Neural cell (in vitro differentiated cells): ENCODE measurements around the gene MACROD1. TPM values are rescaled to one million over a fixed set of nuclear protein-coding genes. Genes with fewer than 3 reads are reported as not detected.

Source experiments
- H2AFZ ChIP-seq: fragments of 200-600, 300-800 bp; sonication (generic), shearing (Covaris generic); 2 replicates; pipeline ENCODE4 v1.6.0; 2014; ENCODE audit warnings: low read depth, mild to moderate bottlenecking, antibody characterized with exemption, low read length, moderate library complexity
- H3F3A ChIP-seq: fragments of 200-600 bp; shearing (Covaris generic); 2 replicates; pipeline ENCODE4 v1.6.1; 2016; ENCODE audit warnings: mild to moderate bottlenecking, moderate library complexity, mixed read lengths, antibody characterized with exemption, low read length; ENCODE audit not compliant: insufficient read depth, poor library complexity, severe bottlenecking
- H3K27ac ChIP-seq: fragments of 200-600, 300-800 bp; sonication (generic), shearing (Covaris generic); 2 replicates; pipeline ENCODE4 v1.5.1; 2014; ENCODE audit warnings: mild to moderate bottlenecking, low read length, moderate library complexity
- H3K27me3 ChIP-seq: fragments of 300-800, 200-600 bp; sonication (generic), shearing (Covaris generic); 2 replicates; pipeline ENCODE4 v1.6.0; 2014; ENCODE audit warnings: mild to moderate bottlenecking, low read depth, low read length, moderate library complexity; ENCODE audit not compliant: insufficient read depth
- H3K36me3 ChIP-seq: fragments of 300-800, 200-600 bp; sonication (generic), shearing (Covaris generic); 2 replicates; pipeline ENCODE4 v1.5.1; 2014; ENCODE audit warnings: mild to moderate bottlenecking, antibody characterized with exemption, low read length, moderate library complexity; ENCODE audit not compliant: insufficient read depth
- H3K4me2 ChIP-seq: fragments of 300-800, 200-600 bp; sonication (generic), shearing (Covaris generic); 2 replicates; pipeline ENCODE4 v1.6.0; 2014; ENCODE audit warnings: mild to moderate bottlenecking, low read length
- H3K4me3 ChIP-seq: fragments of 300-800, 200-600 bp; sonication (generic), shearing (Covaris generic); 2 replicates; pipeline ENCODE4 v1.5.1; 2014; ENCODE audit warnings: mild to moderate bottlenecking, low read length, moderate library complexity
- H3K79me2 ChIP-seq: fragments of 200-600 bp; shearing (Covaris generic); replicated peaks from 2 replicates; pipeline ENCODE4 v1.6.0; 2014; ENCODE audit warnings: mild to moderate bottlenecking, low read length, moderate library complexity; ENCODE audit not compliant: insufficient read depth
- H3K9ac ChIP-seq: fragments of 300-800, 200-600 bp; sonication (generic), shearing (Covaris generic); 2 replicates; pipeline ENCODE4 v1.6.1; 2016; ENCODE audit warnings: mild to moderate bottlenecking, low read length, mixed read lengths
- H3K9me2 ChIP-seq: fragments of 200-600 bp; shearing (Covaris generic); 2 replicates; pipeline ENCODE4 v1.6.1; 2016; ENCODE audit warnings: mild to moderate bottlenecking, low read length, mixed read lengths; ENCODE audit not compliant: insufficient read depth
- H3K9me3 ChIP-seq: fragments of 200-600, 300-800 bp; sonication (generic), shearing (Covaris generic); 2 replicates; pipeline ENCODE4 v1.6.1; 2016; ENCODE audit warnings: mild to moderate bottlenecking, mixed run types, low read length, moderate library complexity, mixed read lengths
- H4K20me1 ChIP-seq: fragments of 200-600 bp; shearing (Covaris generic); 2 replicates; pipeline ENCODE4 v1.6.1; 2016; ENCODE audit warnings: mild to moderate bottlenecking, mixed run types; ENCODE audit not compliant: insufficient read depth
- EP300 ChIP-seq: fragments of 450-650 bp; conservative IDR thresholded peaks from 2 replicates; pipeline ENCODE4 v1.6.1; 2014; ENCODE audit warnings: antibody characterized with exemption, mild to moderate bottlenecking, moderate library complexity; ENCODE audit not compliant: poor library complexity, severe bottlenecking
- EZH2 ChIP-seq: fragments of 200-600, 300-800 bp; shearing (Covaris generic), sonication (generic); IDR thresholded peaks from 2 replicates; pipeline ENCODE4 v1.6.1; 2014; ENCODE audit warnings: antibody characterized with exemption, low read length, borderline replicate concordance, mild to moderate bottlenecking; ENCODE audit not compliant: insufficient read depth, poor library complexity, severe bottlenecking
- MXI1 ChIP-seq: fragments of 450-650 bp; conservative IDR thresholded peaks from 2 replicates; pipeline ENCODE4 v1.6.1; 2014; ENCODE audit warnings: antibody characterized with exemption, mild to moderate bottlenecking; ENCODE audit not compliant: poor library complexity, severe bottlenecking
- POLR2AphosphoS5 ChIP-seq: IDR thresholded peaks from 2 replicates; pipeline ENCODE4 v1.6.1; 2012
- RAD21 ChIP-seq: fragments of 450-650 bp; conservative IDR thresholded peaks from 2 replicates; pipeline ENCODE4 v1.6.1; 2014; ENCODE audit warnings: antibody characterized with exemption, mild to moderate bottlenecking, moderate library complexity
- SMC3 ChIP-seq: fragments of 450-650 bp; conservative IDR thresholded peaks from 2 replicates; pipeline ENCODE4 v1.6.1; 2014; ENCODE audit warnings: antibody characterized with exemption, mild to moderate bottlenecking, moderate library complexity; ENCODE audit not compliant: poor library complexity
- TAF1 ChIP-seq: IDR thresholded peaks from 2 replicates; pipeline ENCODE4 v1.6.1; 2012; ENCODE audit warnings: low read depth
- polyA plus RNA-seq: library from polyadenylated mRNA; depleted of rRNA; stranded (reverse); fragments of >200 nt; gene quantifications from 2 replicates; pipeline ENCODE4 v1.2.3, GENCODE V29; 2014
- TF ChIP-seq, protein P1 (sequence below): fragments of 450-650 bp; IDR thresholded peaks from 2 replicates; pipeline ENCODE4 v1.5.1; 2014; ENCODE audit warnings: antibody characterized with exemption, mild to moderate bottlenecking, moderate library complexity; ENCODE audit not compliant: poor library complexity, severe bottlenecking
- TF ChIP-seq, protein P2 (sequence below): IDR thresholded peaks from 2 replicates; pipeline ENCODE4 v1.6.1; 2012; ENCODE audit warnings: borderline replicate concordance

Gene MACROD1
- polyA plus RNA-seq, 1 donor from 2014 or later, result 30.8 TPM

DNA sequence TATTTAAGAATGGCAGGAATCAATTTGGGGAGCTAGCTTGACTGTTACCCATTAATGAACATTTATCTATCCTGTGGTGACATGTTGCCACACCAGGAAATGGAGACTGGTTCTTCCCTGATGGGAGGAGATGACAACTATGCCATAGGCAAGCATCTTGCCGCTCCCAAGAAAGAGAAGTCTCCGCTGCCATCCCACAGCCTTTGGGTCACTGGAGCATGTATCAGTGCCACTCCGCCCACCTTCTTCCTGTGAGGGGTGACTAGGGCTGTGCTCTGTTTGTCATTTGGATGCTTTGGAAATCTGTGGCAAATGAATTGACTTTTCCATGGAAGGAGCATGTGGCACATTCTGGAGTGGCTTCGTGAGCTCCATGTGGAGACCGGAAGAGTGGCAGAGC is 26.5 kb upstream of the MACROD1 start:
- Histone ChIP-seq H3K79me2 (peaks cover 9% of the 10 kb centered on the region), H3K9ac (no peak overlapping the region), H2AFZ (no peak overlapping the region), H3K27me3 (no peaks in the 10 kb centered on the region), H3K4me3 (no peak overlapping the region), H3K36me3 (no peaks in the 10 kb centered on the region), H3F3A (no peaks in the 10 kb centered on the region), H3K4me2 (no peak overlapping the region), H3K27ac (no peak overlapping the region), H3K9me2 (no peaks in the 10 kb centered on the region), H3K9me3 (no peaks in the 10 kb centered on the region), H4K20me1 (no peaks in the 10 kb centered on the region)
- no peak for TF ChIP-seq MXI1
- TF ChIP-seq, protein P1, sequence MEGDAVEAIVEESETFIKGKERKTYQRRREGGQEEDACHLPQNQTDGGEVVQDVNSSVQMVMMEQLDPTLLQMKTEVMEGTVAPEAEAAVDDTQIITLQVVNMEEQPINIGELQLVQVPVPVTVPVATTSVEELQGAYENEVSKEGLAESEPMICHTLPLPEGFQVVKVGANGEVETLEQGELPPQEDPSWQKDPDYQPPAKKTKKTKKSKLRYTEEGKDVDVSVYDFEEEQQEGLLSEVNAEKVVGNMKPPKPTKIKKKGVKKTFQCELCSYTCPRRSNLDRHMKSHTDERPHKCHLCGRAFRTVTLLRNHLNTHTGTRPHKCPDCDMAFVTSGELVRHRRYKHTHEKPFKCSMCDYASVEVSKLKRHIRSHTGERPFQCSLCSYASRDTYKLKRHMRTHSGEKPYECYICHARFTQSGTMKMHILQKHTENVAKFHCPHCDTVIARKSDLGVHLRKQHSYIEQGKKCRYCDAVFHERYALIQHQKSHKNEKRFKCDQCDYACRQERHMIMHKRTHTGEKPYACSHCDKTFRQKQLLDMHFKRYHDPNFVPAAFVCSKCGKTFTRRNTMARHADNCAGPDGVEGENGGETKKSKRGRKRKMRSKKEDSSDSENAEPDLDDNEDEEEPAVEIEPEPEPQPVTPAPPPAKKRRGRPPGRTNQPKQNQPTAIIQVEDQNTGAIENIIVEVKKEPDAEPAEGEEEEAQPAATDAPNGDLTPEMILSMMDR, result no peak
- TF ChIP-seq, protein P2, sequence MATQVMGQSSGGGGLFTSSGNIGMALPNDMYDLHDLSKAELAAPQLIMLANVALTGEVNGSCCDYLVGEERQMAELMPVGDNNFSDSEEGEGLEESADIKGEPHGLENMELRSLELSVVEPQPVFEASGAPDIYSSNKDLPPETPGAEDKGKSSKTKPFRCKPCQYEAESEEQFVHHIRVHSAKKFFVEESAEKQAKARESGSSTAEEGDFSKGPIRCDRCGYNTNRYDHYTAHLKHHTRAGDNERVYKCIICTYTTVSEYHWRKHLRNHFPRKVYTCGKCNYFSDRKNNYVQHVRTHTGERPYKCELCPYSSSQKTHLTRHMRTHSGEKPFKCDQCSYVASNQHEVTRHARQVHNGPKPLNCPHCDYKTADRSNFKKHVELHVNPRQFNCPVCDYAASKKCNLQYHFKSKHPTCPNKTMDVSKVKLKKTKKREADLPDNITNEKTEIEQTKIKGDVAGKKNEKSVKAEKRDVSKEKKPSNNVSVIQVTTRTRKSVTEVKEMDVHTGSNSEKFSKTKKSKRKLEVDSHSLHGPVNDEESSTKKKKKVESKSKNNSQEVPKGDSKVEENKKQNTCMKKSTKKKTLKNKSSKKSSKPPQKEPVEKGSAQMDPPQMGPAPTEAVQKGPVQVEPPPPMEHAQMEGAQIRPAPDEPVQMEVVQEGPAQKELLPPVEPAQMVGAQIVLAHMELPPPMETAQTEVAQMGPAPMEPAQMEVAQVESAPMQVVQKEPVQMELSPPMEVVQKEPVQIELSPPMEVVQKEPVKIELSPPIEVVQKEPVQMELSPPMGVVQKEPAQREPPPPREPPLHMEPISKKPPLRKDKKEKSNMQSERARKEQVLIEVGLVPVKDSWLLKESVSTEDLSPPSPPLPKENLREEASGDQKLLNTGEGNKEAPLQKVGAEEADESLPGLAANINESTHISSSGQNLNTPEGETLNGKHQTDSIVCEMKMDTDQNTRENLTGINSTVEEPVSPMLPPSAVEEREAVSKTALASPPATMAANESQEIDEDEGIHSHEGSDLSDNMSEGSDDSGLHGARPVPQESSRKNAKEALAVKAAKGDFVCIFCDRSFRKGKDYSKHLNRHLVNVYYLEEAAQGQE, result no peak

DNA sequence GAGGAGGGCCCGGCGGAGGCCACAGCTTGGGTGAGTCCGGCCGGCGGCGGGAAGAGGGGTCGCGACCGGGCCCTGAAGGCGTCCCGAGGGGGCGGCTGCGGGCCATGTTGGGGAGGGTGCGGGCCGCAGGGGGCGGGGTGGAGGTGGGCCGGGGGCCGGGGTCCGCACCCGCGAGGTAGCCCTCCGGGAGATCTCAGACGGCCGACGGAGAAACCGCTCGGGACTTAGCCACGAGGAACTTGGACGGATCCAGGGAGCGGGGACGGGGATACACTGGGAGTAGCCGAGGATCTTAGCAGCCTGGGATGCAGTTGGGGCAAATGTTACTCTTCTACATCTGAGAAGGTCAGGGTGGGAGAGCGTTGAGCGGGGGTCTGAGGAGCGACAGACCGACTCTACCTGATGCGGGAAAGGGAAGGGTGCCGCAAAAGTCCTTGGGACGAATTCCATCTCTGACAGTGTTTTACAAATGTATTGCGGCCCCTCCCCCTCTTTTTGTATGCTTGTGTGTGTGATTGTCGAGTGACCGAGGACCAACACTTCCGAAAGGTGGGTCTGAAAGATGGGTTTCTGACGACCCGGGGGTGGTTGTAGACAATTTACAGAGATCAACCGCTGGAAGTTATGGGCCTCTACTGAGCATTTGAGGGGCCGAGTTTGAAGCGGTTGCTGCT is 20.7 kb upstream of the MACROD1 start:
- H3K27ac ChIP-seq, result no peak overlapping the region
- H4K20me1 ChIP-seq, result peaks cover 5% of the 10 kb centered on the region
- H3K4me3 ChIP-seq, result no peak overlapping the region
- H3F3A ChIP-seq, result peaks cover 6% of the 10 kb centered on the region
- no peaks in the 10 kb centered on the region for H3K9me2 ChIP-seq
- H3K9me3 ChIP-seq, result no peaks in the 10 kb centered on the region
- H3K36me3 ChIP-seq, result no peaks in the 10 kb centered on the region
- peak; percentile 3 for TF ChIP-seq MXI1
- no peak for TF ChIP-seq EZH2
- TF ChIP-seq TAF1, result no peak
- no peak for TF ChIP-seq SMC3
- peaks cover 6% of the 10 kb centered on the region for H3K79me2 ChIP-seq
- H3K27me3 ChIP-seq, result no peaks in the 10 kb centered on the region
- no peak overlapping the region for H3K4me2 ChIP-seq
- no peak overlapping the region for H2AFZ ChIP-seq
- no peak overlapping the region for H3K9ac ChIP-seq

GRCh38 chr11:64185693-64186491 is 20.0 kb upstream of the MACROD1 start, which contains the start of gene STIP1:
TSS of gene STIP1 (plus strand) at chr11:64186171. CDS start at chr11:64186262, 91 bp downstream.
- no peaks in the 10 kb centered on the region for H3K9me2 ChIP-seq
- peak within 1 kb of the TSS; percentile 90 for H3K4me3 ChIP-seq
- peaks cover 5% of the 10 kb centered on the region for H4K20me1 ChIP-seq
- peak within 1 kb of the TSS; percentile 89 for H3K27ac ChIP-seq
- no peaks in the 10 kb centered on the region for H3K27me3 ChIP-seq
- H2AFZ ChIP-seq, result peak within 1 kb of the TSS; percentile 51
- peak within 1 kb of the TSS; percentile 89 for H3K9ac ChIP-seq
- peaks cover 6% of the 10 kb centered on the region for H3F3A ChIP-seq
- peaks cover 6% of the 10 kb centered on the region for H3K79me2 ChIP-seq
- no peaks in the 10 kb centered on the region for H3K9me3 ChIP-seq
- H3K4me2 ChIP-seq, result peak within 1 kb of the TSS; percentile 67
- H3K36me3 ChIP-seq, result no peaks in the 10 kb centered on the region
- TF ChIP-seq, protein P1, result peak; percentile 73
- TF ChIP-seq RAD21 (peak; percentile 30), TAF1 (peak; percentile 12), EZH2 (no peak), POLR2AphosphoS5 (peak; percentile 96), EP300 (peak; percentile 52), SMC3 (no peak)
